Nephron (organoid): ENCODE results near the gene KXD1.
A peak's percentile ranks its signal among the peaks of the same experiment; 100 is the strongest.

Experiments
- H3K27ac Mint-ChIP-seq, 3 experiments: 2 replicates each; pipeline ENCODE4 v1.8.0; 2020; ENCODE audit warnings: mixed read lengths in 3 of 3, mild to moderate bottlenecking in 2 of 3, moderate library complexity in 1 of 3
- H3K27me3 Mint-ChIP-seq: 2 replicates; pipeline ENCODE4 v1.8.0; 2021; ENCODE audit warnings: low read depth, mild to moderate bottlenecking, moderate library complexity, mixed read lengths
- H3K36me3 Mint-ChIP-seq: 2 replicates; pipeline ENCODE4 v1.8.0; 2020; ENCODE audit warnings: low read depth, mixed read lengths
- H3K4me1 Mint-ChIP-seq: 2 replicates; pipeline ENCODE4 v1.8.0; 2020; ENCODE audit warnings: mixed read lengths
- H3K4me3 Mint-ChIP-seq, 3 experiments: 2 replicates each; pipeline ENCODE4 v1.8.0; 2020; ENCODE audit warnings: mild to moderate bottlenecking in 3 of 3, mixed read lengths in 3 of 3, moderate library complexity in 2 of 3
- H3K9me3 Mint-ChIP-seq: 2 replicates; pipeline ENCODE4 v1.8.0; 2020; ENCODE audit warnings: mixed read lengths
- TF ChIP-seq, protein P1 (sequence below), 3 experiments: fragments of 200-600 bp; sonication (generic); IDR thresholded peaks; one replicate each; pipeline ENCODE4 v1.5.0; 2021; ENCODE audit warnings: antibody characterized with exemption in 3 of 3; ENCODE audit not compliant: unreplicated experiment in 3 of 3

Gene KXD1

DNA sequence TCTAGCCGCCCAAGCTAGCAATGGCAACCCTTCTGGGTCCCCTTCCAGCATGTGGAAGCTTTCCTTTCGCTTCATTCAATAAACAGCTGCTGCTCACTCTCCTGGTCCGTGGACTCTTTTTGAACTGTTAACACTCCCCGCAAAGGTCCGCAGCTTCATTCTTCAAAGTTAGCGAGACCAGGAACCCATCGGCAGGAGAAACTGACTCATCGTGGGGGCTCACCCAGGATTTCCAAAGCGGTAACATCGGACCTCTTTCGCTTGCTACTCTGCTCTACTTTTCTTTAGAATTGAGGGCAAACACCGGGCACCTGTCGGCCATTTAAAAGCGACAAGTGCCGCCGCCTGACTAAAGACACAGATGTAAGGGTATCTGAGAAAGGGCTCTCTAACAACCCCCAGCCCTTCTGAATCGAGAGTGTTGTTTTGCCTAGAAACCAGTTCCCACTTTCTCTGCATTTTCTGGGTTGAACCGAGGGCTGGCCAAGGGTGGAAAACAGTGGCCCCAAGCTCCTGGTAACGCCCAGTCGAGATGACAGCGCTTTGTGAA lies 19.8 kb downstream of the KXD1 start:
- TF ChIP-seq, protein P1, sequence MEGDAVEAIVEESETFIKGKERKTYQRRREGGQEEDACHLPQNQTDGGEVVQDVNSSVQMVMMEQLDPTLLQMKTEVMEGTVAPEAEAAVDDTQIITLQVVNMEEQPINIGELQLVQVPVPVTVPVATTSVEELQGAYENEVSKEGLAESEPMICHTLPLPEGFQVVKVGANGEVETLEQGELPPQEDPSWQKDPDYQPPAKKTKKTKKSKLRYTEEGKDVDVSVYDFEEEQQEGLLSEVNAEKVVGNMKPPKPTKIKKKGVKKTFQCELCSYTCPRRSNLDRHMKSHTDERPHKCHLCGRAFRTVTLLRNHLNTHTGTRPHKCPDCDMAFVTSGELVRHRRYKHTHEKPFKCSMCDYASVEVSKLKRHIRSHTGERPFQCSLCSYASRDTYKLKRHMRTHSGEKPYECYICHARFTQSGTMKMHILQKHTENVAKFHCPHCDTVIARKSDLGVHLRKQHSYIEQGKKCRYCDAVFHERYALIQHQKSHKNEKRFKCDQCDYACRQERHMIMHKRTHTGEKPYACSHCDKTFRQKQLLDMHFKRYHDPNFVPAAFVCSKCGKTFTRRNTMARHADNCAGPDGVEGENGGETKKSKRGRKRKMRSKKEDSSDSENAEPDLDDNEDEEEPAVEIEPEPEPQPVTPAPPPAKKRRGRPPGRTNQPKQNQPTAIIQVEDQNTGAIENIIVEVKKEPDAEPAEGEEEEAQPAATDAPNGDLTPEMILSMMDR (IDR thresholded peaks at IDR 0.05; ENCODE audit: unreplicated experiment in 3 of 3) = no peak
- no peak overlapping the region for H3K27ac Mint-ChIP-seq
- H3K9me3 Mint-ChIP-seq = no peaks in the 10 kb centered on the region
- H3K36me3 Mint-ChIP-seq = peaks cover 29% of the 10 kb centered on the region
- no peak overlapping the region for H3K4me3 Mint-ChIP-seq
- H3K4me1 Mint-ChIP-seq = peaks cover 7% of the 10 kb centered on the region
- H3K27me3 Mint-ChIP-seq = no peaks in the 10 kb centered on the region

DNA sequence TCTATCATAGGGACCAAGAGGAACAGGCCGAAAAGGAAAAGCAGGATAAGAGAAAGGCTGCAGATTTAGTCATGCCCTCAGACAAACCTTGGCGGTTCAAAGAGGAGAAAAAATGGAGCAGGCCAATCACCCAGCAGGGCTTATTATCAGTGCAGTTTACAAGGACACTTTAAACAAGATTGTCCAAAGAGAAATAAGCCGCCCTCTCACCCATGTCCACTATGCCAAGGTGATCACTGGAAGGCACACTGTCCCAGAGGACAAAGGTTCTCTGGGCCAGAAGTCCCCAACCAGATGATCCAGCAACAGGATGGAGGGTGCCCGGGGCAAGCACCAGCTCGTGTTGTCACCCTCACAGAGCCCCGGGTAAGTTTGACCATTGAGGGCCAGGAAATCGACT lies 22.6 kb downstream of the KXD1 start:
- Mint-ChIP-seq H3K27me3 (peaks cover 6% of the 10 kb centered on the region), H3K9me3 (no peaks in the 10 kb centered on the region), H3K4me3 (no peak overlapping the region), H3K4me1 (no peaks in the 10 kb centered on the region), H3K36me3 (peaks cover 11% of the 10 kb centered on the region), H3K27ac (no peak overlapping the region)
- TF ChIP-seq, protein P1 (IDR thresholded peaks at IDR 0.05; ENCODE audit: unreplicated experiment in 3 of 3) = no peak

DNA sequence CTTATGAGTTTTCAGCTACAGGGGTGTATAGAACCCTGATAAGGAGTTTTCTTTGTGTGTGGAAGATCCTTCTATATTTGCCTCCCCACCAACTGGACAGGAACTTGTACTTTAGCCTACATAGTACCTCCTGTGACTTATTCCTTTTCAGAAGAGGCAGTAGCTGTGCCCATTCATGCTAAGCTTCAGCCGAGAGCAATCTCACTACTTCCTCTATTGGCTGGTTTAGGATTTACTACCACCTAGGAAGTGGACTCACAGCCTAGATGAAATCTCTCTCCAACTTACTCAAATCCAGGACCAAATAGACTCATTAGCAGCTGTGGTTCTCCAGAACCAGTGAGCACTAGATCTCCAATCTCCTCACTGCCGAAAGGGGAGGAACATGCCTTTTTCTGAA lies 28.6 kb downstream of the KXD1 start:
- Mint-ChIP-seq H3K4me3 (peak overlapping the region; percentile 1 to 73 (median 63)), H3K36me3 (no peaks in the 10 kb centered on the region), H3K27me3 (peaks cover 18% of the 10 kb centered on the region), H3K27ac (peak overlapping the region in 2 of 3 experiments; percentile 53 to 69), H3K4me1 (peaks cover 20% of the 10 kb centered on the region), H3K9me3 (no peaks in the 10 kb centered on the region)
- TF ChIP-seq, protein P1 (IDR thresholded peaks at IDR 0.05; ENCODE audit: unreplicated experiment in 3 of 3) = no peak

DNA sequence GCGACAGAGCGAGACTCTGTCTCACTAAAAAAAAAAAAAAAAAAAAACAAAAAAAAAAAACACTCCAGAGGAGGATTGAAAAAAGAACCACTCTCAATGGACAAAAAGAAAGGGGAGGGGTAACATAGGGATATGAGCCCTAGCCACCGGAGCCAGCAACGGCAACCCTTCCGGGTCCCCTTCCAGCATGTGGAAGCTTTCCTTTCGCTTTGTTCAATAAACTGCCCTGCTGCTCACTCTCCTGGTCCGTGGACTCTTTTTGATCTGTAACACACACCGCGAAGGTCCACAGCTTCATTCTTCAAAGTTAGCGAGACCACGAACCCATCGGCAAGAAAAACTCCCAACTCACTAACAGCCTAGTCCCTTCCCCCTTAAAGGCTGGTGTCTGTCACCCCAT lies 29.9 kb downstream of the KXD1 start:
- TF ChIP-seq, protein P1 (IDR thresholded peaks at IDR 0.05; ENCODE audit: unreplicated experiment in 3 of 3) = no peak
- Mint-ChIP-seq H3K36me3 (no peaks in the 10 kb centered on the region), H3K27me3 (peaks cover 18% of the 10 kb centered on the region), H3K9me3 (no peaks in the 10 kb centered on the region), H3K4me3 (peak overlapping the region; percentile 45 to 90 (median 86)), H3K27ac (peak overlapping the region; percentile 82 to 96 (median 83)), H3K4me1 (peaks cover 20% of the 10 kb centered on the region)

DNA sequence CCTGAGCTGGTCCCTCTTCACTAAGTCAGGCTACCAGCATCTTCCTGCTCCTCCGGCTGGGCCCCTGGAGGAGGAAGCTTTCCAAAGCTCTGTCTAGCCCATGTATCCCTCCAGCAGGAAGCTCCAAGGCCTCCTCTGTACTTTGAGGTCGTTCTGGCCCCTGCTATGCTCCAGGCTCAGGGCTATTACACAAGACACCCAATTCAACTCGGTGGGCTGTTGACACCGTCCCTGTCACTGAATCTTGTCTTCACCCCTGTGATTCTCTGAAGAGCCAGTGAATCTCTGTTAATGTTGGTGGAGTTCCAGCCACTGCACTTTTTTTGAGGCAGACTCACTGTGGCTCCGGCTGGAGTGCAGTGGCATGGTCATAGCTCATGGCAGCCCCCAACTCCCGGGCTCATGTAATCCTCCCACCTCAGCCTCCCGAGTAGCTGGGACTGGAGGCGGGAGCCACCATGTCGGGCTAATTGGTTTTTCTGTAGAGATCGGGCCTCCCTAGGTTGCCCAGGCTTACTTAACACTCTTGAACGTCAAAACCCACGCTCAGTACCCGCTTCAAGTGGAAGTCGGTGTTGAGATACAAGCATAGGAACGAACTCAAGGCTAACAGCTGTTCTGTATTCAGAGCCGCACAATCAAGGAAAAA lies 30.4 kb downstream of the KXD1 start:
- Mint-ChIP-seq H3K9me3 (no peaks in the 10 kb centered on the region), H3K27me3 (peaks cover 18% of the 10 kb centered on the region), H3K36me3 (no peaks in the 10 kb centered on the region), H3K4me1 (peaks cover 20% of the 10 kb centered on the region), H3K4me3 (peak overlapping the region; percentile 86 to 90 (median 87)), H3K27ac (peak overlapping the region; percentile 82 to 96 (median 83))
- TF ChIP-seq, protein P1 (IDR thresholded peaks at IDR 0.05; ENCODE audit: unreplicated experiment in 3 of 3) = no peak
